GM12892 (cell line): ENCODE results near the gene PSMD11.

Source experiments
- POLR2A ChIP-seq: IDR thresholded peaks from 2 replicates; pipeline ENCODE4 v1.6.1; 2011; ENCODE audit warnings: low read depth, low read length, control low read depth
- POLR2AphosphoS5 ChIP-seq: IDR thresholded peaks from 2 replicates; pipeline ENCODE4 v1.6.1; 2011; ENCODE audit warnings: low read depth, low read length, control low read depth
- TAF1 ChIP-seq: IDR thresholded peaks from 2 replicates; pipeline ENCODE4 v1.6.1; 2011; ENCODE audit warnings: low read depth, mild to moderate bottlenecking, control low read depth, low read length, borderline replicate concordance

DNA sequence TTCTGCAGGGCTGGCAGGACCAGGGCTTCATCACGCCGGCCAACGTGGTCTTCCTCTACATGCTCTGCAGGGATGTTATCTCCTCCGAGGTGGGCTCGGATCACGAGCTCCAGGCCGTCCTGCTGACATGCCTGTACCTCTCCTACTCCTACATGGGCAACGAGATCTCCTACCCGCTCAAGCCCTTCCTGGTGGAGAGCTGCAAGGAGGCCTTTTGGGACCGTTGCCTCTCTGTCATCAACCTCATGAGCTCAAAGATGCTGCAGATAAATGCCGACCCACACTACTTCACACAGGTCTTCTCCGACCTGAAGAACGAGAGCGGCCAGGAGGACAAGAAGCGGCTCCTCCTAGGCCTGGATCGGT is 43.9 kb downstream of the PSMD11 start:
- TF ChIP-seq POLR2AphosphoS5 (no peak), TAF1 (no peak), POLR2A (no peak)
